Measurements from ENCODE around the gene FMN1.
"Not testable (repeated sequence)": the region's sequence is repeated elsewhere in the genome, so short reads cannot be mapped to it uniquely, and the experiment has no call there.

Gene FMN1

DNA sequence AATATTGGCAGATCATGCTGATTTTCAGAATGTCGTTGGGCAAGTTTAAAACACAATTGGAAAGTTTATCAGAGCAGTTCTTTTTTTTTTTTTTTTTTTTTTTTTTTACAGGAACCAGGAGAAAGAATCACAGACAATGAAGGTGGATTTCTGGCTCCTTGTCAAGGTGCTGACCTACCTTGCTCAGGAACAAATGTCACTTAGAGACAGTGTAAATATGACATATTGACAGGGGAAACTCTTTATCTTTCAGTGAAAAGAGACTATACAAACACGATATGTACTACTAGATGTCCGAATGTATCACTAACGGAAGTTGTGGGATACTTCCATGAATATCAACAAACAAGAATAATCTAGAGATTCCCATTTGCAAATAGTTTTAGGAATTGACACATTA is 237.3 kb downstream of the FMN1 start:
- peak; percentile 5 for DNase-seq

DNA sequence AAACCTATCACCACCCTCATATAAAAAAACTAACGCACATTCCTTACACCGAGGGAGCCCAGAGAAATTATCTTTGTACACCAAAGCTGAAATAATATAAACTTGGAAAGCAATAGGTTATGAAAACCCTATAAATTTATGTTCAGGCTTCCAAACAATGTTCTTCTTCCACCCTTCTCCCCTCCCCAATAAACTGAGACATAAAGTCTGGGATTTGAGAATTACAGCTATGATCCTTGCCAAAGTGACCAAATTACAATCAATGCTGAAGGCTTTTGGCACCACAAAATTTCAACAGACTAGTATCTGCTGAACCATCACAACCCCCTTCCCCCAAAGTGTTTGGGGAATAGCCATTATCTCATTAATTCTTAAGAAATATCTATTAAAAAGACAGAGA is 237.8 kb downstream of the FMN1 start:
- DNase-seq, result no peak

DNA sequence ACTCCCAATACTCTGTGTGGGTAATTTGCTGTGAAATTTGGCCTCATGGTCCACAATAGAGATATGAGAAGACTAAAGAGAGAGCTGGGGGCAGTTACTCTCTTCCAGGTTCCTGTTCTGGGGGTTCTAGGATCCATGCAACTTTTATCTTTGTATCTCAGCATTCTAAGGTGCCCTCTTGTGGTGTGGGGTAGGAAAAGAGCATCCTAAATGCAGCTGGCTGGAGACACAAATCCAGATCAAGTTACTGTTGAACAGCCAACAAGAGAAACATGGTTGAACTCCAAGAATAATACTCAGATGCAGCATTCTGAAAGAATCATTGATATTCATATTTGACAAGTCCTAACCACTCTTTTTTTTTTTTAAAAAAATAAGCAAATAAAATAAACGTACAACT is 238.5 kb downstream of the FMN1 start:
- no peak for DNase-seq

DNA sequence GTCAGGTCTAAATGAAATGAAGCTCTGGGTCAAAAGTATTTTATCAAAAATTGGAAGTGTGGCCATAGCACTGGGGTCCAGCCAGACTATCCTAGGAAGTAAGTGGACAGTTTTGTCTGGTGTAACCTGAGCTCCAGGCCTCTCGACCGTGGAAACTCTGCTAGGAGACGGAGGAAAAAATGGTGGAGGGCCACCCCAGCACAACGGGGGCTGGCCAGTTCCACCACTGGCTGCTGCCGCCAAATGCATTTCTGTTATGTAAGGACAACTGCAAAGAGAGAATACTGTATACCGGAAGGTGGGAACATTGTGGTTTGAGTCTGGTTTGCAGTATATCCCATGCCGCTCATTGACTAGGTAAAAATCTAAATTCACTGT is 241.0 kb downstream of the FMN1 start:
- DNase-seq, result no peak

DNA sequence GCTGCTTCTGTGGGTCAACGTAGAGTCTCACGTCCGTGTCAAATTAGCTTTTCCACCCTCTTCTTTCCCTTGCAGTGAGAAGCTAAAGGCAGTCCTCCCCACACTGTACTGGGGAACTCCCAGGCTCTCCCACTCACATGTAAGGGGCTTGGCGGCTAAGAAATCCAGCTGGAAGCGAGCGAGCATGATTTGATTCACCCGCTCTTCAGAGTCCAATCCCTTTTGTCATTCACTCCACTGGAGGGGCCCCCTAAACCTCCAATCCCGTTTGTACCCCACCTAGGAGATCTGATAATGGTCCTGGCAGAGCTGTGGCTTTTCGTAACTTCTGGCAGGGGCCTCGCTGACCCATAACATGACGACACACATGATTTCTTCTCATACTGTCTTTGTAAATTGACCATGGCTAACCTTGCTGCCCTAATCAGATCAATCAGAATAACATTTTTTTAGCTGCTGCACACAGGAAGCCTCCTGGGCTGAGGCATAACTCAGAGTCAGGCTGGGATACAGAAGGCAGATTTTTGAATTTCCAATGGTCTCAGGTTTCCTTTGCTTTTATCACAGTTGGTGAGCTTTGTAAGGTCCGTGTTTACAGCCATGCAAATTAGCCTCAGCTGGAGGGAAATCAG is 241.5 kb downstream of the FMN1 start:
- DNase-seq, result no peak

DNA sequence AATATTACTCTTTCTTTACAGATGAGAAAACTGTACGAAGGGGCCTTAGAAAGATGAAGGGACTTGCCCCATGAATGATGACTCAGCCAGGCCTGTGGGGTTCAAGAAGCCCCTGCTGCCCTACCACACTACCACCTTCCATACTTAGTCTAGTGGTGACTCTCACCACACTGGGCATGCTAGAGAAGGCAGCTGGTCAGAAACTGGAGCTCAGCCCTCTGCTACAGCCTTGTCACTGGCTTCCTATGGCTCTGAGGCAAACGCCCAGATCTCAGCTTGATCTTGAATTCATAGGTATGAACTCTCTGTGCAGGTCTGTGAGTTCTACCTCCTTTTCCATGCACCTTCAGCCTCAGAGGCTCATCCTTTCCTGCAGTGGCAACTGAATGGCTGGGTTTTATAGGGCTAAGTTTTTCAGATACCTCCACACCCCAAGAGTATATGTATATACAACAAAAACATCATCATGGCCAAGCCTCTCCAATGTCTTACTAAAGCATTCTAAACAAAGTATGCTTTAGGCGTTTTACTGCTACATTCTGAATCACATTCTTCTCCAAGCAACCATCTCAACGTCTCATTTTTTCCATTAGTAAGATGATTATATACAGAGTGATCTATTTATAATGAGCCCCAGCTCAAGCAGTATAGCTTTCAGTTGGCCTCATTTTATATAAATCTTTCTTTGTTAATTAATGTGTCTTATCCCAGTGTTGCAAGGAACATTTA is 242.6 kb downstream of the FMN1 start:
- DNase-seq, result no peak

DNA sequence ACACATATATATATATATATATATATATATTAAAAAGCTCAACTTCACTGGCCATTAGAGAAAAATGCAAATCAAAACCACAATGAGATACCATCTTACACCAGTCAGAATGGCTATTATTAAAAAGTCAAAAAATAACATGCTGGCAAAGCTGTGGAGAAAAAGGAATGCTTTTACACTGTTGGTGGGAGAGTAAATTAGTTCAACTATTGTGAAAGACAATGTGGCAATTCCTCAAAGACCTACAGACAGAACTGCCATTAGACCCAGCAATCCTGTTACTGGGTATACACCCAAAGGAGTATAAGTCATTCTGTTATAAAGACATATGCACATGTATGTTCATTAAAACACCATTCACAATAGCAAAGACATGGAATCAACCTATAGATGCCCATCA is 244.5 kb downstream of the FMN1 start:
- not testable (repeated sequence) for DNase-seq

DNA sequence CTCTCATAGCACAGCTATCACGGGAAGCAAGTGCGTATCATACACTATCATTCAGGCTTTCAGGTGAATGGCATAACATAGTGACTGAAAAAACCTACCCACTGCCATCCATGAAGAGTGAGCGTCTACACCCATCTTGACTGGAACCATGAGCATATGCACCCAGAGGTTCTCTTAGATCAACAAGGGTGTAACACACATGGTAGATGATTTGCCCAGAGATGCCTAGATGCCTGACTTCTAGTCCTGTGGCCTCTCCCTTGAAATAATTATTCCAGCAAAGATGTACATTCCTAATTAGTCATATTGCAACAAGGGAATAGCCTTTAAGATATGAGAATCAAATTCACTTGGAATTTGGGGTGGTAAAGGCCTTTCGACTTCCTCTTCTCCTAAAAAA is 248.3 kb downstream of the FMN1 start:
- no peak for DNase-seq

DNA sequence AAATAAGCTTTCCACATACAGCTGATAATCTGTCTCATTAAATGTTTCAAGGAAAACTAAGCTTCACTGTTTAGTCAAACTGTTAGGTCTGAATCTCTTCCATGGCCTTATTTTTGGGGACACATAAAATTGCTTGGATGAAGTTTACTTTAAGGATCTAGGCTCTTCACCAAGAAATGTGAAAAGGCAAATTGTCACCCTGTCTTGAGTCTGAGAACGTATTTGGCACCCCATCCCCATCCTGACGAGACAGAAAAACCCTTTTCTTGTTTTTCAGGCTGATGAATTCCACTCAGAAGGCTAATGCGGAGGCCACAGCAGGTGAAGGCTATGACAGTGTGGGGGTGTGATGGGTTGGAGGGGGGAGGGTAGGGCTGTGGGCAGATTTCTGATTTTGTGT is 250.1 kb downstream of the FMN1 start:
- no peak for DNase-seq

DNA sequence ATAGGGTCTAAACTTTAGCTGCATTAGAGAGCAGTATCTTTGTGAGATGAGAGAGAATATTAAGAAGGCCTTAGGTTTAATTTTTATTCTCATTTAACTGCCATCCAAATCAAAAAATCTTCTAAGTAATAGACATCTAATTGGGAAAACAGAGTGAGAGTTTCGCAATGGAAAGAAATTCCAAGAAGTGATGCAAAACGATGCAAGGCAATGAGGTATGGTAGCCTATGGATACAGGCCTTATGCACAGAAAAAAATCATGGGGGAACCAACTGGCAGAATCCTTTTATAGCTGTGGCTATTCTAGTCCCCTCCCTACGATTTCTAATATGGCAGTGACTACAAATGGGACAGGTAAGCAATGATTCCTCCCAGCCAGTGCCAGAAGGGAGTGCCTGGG is 250.8 kb downstream of the FMN1 start:
- DNase-seq, result no peak

DNA sequence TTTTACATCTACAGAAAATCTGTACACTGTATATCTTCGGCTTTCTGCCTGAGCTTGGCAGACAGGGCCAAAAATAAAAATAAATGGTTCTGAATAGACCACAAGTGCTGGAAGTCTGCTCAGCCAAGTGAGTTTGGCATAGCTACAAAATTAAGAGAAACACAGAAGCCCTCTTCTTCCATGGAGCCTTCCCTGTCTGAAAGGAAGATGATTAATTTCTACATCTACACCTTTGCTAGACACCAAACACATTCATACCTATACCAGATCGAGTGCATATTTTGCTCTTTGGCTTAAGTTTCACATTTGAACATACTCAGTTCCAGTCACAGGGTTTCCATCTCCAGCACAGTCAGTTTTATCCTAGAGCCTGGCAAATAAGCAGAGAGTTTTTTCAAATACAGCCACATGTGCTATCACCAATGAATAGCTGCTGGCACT is 252.1 kb downstream of the FMN1 start:
- DNase-seq, result no peak

DNA sequence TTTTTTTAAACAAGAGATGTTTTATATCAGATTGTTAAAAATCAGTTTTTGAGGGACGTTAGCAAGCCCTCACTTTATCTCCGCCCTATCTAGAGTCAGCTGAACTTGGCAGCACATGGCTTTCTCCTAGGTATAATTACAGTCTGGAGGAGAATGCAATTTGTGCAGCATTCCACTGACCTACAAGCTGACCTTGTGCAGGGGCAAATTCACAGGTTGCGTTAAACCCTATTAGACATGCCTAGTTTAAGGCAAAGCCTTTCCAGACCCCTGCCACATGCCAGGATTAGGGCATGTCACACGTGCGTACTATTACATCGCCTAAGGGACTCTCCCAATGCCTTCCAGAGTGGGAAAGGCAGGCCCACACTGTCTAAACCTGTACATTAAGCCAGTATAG is 252.7 kb downstream of the FMN1 start:
- DNase-seq, result no peak

DNA sequence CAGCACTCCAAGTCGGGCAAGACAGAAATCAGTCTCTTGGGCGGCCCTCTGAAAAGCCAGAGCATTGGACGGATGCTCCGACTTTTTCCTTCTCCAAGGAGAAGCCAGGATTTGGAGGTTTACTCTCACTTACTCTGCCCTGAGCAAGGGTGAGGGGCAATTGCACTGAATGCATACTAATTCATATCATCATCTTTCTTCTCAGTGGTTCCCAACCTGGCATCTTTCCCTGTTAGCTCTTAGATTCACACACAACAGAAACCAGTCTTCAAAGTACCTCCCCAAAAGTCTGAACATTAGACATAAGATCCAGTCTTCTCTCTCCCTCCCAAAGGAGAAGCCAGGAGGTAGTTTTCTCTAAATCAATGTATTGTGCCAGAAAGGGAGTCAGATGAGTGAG is 257.5 kb downstream of the FMN1 start:
- DNase-seq, result no peak

DNA sequence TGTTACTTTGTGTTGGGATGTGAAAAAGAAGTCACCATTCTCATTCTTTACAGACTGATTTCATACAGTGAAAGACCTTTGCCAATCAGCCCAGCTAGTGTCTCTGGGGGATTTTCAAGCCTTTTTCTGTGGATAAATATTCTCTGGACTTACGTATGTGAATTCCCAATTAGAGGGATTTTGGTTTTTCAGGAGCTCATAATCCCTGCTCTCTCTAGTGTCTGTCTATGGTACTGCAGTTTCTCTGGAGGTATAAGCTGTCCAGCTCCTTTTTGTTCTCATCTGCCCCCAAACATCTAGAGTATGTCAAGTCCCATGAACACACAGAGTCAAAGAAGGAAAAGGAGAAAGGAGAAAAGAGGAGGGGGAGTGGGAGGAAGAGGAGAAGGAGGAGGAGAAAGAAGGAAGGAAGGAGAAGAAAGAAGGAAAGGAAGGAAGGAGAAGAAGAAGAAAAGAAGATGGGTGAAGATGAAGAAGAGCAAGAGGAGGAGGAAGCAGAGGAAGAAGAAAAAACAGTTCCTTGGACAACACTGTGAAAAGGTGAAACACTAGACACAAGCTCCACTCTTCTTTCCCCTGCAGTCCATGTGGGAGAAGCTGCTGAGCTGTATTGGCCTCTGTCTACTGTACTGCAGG is 258.1 kb downstream of the FMN1 start:
- peak; percentile 4 for DNase-seq

DNA sequence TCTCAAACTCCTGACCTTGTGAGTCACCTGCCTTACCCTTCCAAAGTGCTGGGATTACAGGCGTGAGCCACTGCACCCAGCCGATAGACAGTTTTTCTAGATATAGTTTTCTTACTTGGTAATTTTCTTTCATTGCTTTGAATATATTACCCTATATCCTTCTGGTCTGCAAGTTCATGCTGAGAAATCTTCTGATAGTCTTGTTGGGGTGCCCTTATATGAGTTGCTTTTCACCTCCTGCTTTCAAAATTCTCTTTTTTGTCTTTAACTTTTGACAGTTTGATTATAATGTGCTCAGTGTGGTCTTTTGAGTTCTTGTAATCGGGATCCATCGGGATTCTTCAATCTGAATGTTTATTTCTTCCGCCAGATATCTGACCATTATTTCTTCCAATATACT is 259.4 kb downstream of the FMN1 start:
- no peak for DNase-seq

DNA sequence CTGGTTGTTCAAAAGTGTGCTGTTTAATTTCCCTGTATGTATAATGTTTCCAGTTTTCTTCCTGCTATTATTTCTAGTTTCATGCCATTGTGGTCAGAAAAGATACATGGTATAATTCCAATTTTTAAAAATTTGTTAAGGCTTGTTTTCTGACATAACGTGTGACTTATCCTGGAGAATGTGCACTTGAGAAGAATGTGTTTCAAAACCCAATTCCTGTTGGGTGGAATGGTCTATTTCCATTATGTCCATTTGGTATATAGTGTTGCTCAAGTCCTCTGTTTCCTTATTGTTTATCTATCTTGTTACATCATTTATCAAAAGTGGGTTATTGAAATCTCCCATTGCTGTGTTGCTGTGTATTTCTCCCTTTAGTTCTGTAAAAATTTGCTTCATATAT is 261.3 kb downstream of the FMN1 start:
- no peak for DNase-seq

DNA sequence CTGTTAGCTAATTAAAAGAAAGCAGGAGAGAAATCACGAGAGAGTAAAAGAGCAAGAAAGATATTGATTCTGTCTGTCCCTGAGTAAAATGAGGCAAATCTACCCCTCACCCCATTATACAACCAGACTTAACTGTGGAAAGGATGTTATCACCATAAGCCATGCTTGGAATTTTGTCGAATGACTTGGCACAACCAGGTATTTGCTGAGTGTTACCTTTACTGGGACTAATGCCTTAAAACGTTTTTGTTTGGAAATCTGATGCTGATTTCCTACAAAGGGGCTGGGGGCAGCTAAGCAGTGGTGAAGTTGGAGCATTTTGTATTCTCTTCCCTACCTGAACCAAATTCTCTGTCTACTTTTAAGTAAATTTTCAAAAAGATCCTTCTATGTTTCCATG is 265.6 kb downstream of the FMN1 start:
- DNase-seq, result no peak

DNA sequence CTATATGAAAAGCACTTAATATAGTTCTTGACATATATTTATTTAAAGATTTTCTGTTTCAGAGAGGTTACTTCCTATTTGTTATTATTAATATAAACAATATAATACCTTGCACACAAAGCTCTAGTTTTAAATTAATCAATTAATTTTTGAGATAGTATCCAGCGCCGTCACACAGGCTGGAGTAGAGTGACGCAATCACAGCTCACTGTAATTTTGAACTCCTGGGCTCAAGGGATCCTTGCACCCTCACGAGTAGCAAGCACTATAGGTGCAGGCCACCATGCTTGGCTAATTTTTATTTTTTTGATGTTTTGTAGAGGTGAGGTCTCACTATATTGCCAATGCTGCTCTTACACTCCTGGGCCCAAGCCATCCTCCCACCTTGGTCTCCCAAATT is 267.4 kb downstream of the FMN1 start:
- DNase-seq, result no peak

DNA sequence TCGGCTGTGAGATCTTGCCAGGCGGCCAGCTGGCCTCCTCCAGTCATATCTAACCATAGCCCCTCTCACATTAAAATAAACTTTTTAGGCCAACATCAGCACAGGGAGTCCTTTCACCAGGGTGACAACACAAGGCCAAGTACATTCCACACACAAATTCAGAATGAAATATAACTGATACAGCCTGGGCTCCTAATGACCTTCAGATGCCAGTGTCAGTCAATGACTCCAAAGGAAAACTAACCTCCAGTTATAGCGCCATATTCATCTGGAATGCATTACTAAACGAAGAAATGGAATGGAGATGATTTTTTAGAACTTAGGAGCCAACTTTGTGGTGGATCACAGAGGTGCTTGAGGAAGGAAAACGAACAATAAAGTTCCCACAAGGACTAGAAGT is 271.3 kb downstream of the FMN1 start:
- no peak for DNase-seq

DNA sequence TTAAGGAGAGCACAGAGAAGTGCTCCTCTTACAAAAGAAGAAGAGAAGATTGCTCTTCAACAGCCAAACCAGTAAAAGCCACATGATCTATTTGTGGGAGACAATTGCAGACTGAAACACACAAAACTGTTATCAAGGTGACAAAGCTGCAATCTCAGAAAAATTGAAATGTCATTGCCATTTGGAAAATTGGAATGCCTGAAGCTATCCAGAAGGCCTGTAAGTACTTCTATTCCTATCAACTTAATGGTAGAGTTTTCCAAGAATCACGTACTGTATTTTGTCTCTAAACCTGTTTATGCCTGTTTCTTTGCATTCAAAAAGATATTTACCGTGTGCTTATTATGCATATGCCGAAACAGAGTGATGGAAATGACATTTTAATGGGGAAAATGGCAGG is 272.0 kb downstream of the FMN1 start:
- DNase-seq, result no peak

DNA sequence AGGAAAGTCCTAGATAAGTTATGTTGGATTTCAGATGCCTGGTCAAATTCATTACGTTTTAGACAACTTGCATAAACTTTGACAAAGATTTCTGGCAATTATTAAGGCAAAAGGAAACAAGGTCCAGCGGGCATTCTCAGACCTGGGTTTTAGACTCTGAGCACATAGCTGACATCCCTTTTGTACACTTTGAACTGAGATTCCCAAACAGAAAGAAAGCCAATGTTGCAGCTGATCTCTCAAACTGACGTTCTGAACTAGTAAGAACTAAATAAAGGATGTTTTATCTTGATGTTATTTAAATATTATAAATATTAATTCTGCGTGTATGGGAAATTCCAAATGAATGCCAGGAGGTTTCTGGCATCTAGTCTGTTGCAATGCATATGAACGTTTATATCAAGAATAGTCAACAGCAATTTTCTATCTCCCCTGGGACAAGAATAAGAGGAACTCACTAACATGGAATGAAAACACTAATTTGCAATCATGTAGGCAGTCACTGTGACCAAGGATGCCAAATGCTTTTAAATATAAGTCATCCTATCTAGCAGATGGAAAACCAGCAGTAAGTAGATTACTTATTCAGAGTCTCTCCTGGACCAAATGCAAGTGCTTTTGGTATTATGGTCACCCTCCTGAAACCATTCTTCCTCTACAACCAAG is 274.6 kb downstream of the FMN1 start:
- DNase-seq, result no peak

DNA sequence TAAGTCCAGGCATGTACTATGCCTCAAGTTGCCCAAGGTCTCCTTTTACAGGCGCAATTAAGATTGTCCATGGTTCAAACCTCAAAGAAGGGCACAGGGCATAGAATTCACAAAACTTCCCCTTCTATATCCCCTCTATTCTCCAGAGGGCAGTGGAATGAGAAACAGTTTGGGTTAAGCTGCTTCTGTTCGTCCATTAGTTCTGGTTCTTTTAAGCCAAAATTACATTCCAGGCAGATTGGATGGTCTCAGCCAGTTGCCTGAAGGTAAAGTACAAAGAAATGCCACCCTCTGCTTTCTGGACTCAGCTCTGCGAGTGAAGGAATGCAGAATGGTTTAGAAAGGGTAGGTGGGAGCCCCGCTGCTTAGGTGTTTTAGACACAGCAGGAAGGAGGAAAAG is 276.0 kb downstream of the FMN1 start:
- no peak for DNase-seq

DNA sequence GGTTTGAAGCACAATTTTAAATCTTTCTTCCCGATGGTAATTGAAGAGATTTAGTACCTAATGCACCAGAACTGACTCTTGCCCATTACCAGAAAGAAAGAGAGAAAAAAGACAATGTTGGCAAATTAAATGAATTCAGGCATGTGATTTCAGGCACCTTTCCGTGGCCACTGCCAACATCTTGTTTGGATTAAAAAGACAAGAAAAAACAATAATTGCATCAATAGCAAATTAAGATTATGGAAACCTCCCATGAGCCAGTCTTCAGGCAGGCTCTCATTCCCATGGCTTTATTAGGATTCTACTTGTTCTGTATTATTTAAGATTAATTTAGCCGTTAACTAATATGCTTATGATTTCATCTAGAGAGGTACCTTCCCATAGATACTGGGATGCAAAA is 283.7 kb downstream of the FMN1 start:
- no peak for DNase-seq

DNA sequence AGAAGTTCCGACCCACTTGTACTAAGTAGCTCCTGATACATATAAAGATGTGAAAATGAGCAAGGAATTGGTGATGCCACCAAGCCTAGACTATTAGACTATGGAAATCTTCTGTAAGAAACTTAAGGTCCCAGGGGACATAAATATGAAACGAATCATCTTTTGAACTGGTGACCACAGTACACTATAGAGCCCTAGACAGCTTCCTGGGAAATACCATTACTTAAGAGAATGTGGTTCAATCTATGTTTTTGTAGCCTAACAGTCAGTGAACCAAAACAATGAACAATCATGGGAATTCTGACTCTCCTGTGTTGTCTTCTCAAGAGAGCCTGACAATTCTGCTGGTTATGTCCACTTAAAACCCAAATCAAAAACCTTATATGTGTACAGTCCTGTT is 285.1 kb downstream of the FMN1 start:
- DNase-seq, result no peak

Data from NCI-H748 treated with DMSO at 0.1 percent for 48 hours (cell line).